CD14-positive monocyte (primary cell): ENCODE results near the gene ADTRP. TPM values are rescaled to one million over a fixed set of nuclear protein-coding genes. Genes with fewer than 3 reads are reported as not detected.
A peak's percentile ranks its signal among the peaks of the same experiment; 100 is the strongest.

Experiments used
- DNase-seq, 3 donors: peaks; one replicate each; pipeline ENCODE4 v3.0.0-alpha.2; 2011 to 2022
- H2AFZ ChIP-seq: 2 replicates; pipeline ENCODE4 v1.6.0; 2012; ENCODE audit warnings: mild to moderate bottlenecking, low read depth, low read length, inconsistent platforms; ENCODE audit not compliant: insufficient read depth, poor library complexity, severe bottlenecking
- H3K27ac ChIP-seq, 2 donors: 1 replicate in 1 of 2; 2 replicates in 1 of 2; pipeline ENCODE4 v1.5.1; 2012 to 2013; ENCODE audit warnings: low read length in 2 of 2, control low read depth in 1 of 2, inconsistent platforms in 1 of 2, low read depth in 1 of 2, mild to moderate bottlenecking in 1 of 2
- H3K27me3 ChIP-seq, 2 donors: one replicate each; pipeline versions ENCODE4 v1.6.0 to v1.6.1; 2011 to 2013; ENCODE audit warnings: low read length in 2 of 2; ENCODE audit not compliant: control insufficient read depth in 2 of 2, insufficient read depth in 2 of 2
- H3K36me3 ChIP-seq, 2 donors: replicated peaks in 1 of 2; 1 replicate in 1 of 2; 2 replicates in 1 of 2; pipeline versions ENCODE4 v1.5.1 to v1.6.1; 2012 to 2013; ENCODE audit warnings: low read length in 2 of 2, control low read depth in 1 of 2, inconsistent platforms in 1 of 2, mild to moderate bottlenecking in 1 of 2; ENCODE audit not compliant: insufficient read depth in 2 of 2, control insufficient read depth in 1 of 2
- H3K4me1 ChIP-seq, 2 donors: 1 replicate in 1 of 2; 2 replicates in 1 of 2; pipeline versions ENCODE4 v1.5.1 to v1.6.1; 2012 to 2013; ENCODE audit warnings: low read length in 2 of 2, control low read depth in 1 of 2, inconsistent platforms in 1 of 2, mild to moderate bottlenecking in 1 of 2, moderate library complexity in 1 of 2; ENCODE audit not compliant: insufficient read depth in 2 of 2, control insufficient read depth in 1 of 2
- H3K4me2 ChIP-seq: replicated peaks from 2 replicates; pipeline ENCODE3; 2012; ENCODE audit warnings: low read length, moderate library complexity, mild to moderate bottlenecking; ENCODE audit not compliant: poor library complexity, severe bottlenecking; ENCODE audit errors: extremely low read depth
- H3K4me3 ChIP-seq, 3 experiments: fragments of 200-600 bp in 1 of 3; sonication (generic) in 1 of 3; replicated peaks in 1 of 3; 1 replicate in 2 of 3; 2 replicates in 1 of 3; pipeline ENCODE4 v1.5.1; 2011 to 2013; ENCODE audit warnings: low read length in 3 of 3, mild to moderate bottlenecking in 3 of 3, control low read depth in 2 of 3, low read depth in 2 of 3, inconsistent platforms in 1 of 3, moderate library complexity in 1 of 3
- H3K79me2 ChIP-seq: 2 replicates; pipeline ENCODE4 v1.6.0; 2012; ENCODE audit warnings: mild to moderate bottlenecking, control low read depth, inconsistent platforms, low read length, moderate library complexity; ENCODE audit not compliant: insufficient read depth
- H3K9ac ChIP-seq: 2 replicates; pipeline ENCODE4 v1.6.0; 2017; ENCODE audit warnings: low read length, mild to moderate bottlenecking; ENCODE audit not compliant: insufficient read depth, poor library complexity, severe bottlenecking
- H3K9me3 ChIP-seq, 2 donors: replicated peaks in 1 of 2; 1 replicate in 1 of 2; 2 replicates in 1 of 2; pipeline versions ENCODE4 v1.5.1 to v1.6.1; 2012 to 2013; ENCODE audit warnings: low read length in 2 of 2, control low read depth in 1 of 2; ENCODE audit not compliant: control insufficient read depth in 1 of 2, insufficient read depth in 1 of 2
- H4K20me1 ChIP-seq: 2 replicates; pipeline ENCODE4 v1.6.0; 2012; ENCODE audit warnings: mild to moderate bottlenecking, low read length, control low read depth, moderate library complexity; ENCODE audit not compliant: insufficient read depth
- H3K27ac Mint-ChIP-seq, 7 donors: one replicate each; pipeline ENCODE4 v1.8.0; 2020; ENCODE audit warnings: mild to moderate bottlenecking in 7 of 7, mixed read lengths in 7 of 7, moderate library complexity in 6 of 7, inconsistent platforms in 2 of 7
- H3K27me3 Mint-ChIP-seq, 3 donors: one replicate each; pipeline ENCODE4 v1.8.0; 2021 to 2022; ENCODE audit warnings: low read depth in 3 of 3, mild to moderate bottlenecking in 3 of 3, mixed read lengths in 3 of 3, moderate library complexity in 3 of 3, inconsistent platforms in 1 of 3
- H3K36me3 Mint-ChIP-seq, 2 donors: one replicate each; pipeline ENCODE4 v1.8.0; 2020; ENCODE audit warnings: mixed read lengths in 2 of 2, inconsistent platforms in 1 of 2, mild to moderate bottlenecking in 1 of 2
- H3K4me1 Mint-ChIP-seq: one replicate; pipeline ENCODE4 v1.8.0; 2020; ENCODE audit warnings: mild to moderate bottlenecking, mixed read lengths
- H3K4me3 Mint-ChIP-seq, 2 donors: one replicate each; pipeline ENCODE4 v1.8.0; 2020; ENCODE audit warnings: mild to moderate bottlenecking in 2 of 2, mixed read lengths in 2 of 2, moderate library complexity in 1 of 2
- H3K9me3 Mint-ChIP-seq, 7 donors: one replicate each; pipeline ENCODE4 v1.8.0; 2020 to 2022; ENCODE audit warnings: mixed read lengths in 7 of 7, mild to moderate bottlenecking in 6 of 7, moderate library complexity in 6 of 7, inconsistent platforms in 2 of 7
- WGBS: methylation state at CpG from one replicate; pipeline ENCODE4 v1.1.5; 2013; ENCODE audit warnings: missing lambda C conversion rate; ENCODE audit not compliant: insufficient coverage; 5-methylcytosine and 5-hydroxymethylcytosine counted together
- intact Hi-C, 2 donors: fragments of 100-400 bp; cut with micrococcal nuclease; formaldehyde crosslinking; loops; one replicate each; pipeline versions ENCODE4 v1.15.0 to v1.15.1; 2023
- polyA plus RNA-seq, 3 donors: library from polyadenylated mRNA; depleted of rRNA in 1 of 3; unstranded in 2 of 3; stranded (reverse) in 1 of 3; fragments of 300-500 nt in 2 of 3; fragments of >200 nt in 1 of 3; fragmentation: Illumina TruSeq in 2 of 3; gene quantifications; 1 replicate in 2 of 3; 2 replicates in 1 of 3; pipeline ENCODE4 v1.2.3, GENCODE V29; 2012 to 2021
- TF ChIP-seq, protein P1 (sequence below): fragments of 200-600 bp; IDR thresholded peaks from one replicate; pipeline ENCODE4 v1.8.0; 2022; ENCODE audit warnings: antibody characterized with exemption, mild to moderate bottlenecking

The ADTRP gene
- polyA plus RNA-seq, 3 donors, result 0.04 to 0.20 TPM; not detected in 1

DNA sequence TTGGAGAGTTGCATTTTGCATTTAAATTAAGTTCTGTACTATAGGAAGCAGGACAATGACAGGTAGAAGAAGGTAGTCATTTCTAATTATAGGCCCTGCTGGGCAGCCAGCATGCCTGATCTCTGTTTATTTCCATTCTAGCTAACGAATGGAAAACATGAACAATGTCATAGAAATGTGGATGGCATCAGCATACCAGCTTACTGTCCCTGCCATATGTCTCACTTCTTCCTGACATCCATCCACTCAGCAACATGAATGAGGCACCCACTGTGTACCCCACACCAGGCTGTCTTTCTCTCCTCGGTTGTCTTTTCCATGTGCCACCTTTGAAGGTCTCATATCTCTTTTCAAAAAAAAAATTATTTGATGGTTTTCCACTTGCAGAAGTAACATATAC is 11.1 kb downstream of the ADTRP start:
- H3K4me3 ChIP-seq, result no peak overlapping the region
- H3K4me2 ChIP-seq, result no peak overlapping the region
- no peaks in the 10 kb centered on the region for H3K27me3 ChIP-seq
- Mint-ChIP-seq H3K27me3 (peaks cover 0 to 4% (median 2%) of the 10 kb centered on the region in 3 donors), H3K9me3 (peaks cover 0 to 2% (median 0%) of the 10 kb centered on the region in 7 donors), H3K4me3 (no peak overlapping the region), H3K27ac (no peak overlapping the region), H3K4me1 (peaks cover 32% of the 10 kb centered on the region), H3K36me3 (peaks cover 0 to 2% of the 10 kb centered on the region in 2 donors)
- H3K4me1 ChIP-seq, result peaks cover 27 to 29% of the 10 kb centered on the region in 2 donors
- DNase-seq, result no peak
- TF ChIP-seq, protein P1, sequence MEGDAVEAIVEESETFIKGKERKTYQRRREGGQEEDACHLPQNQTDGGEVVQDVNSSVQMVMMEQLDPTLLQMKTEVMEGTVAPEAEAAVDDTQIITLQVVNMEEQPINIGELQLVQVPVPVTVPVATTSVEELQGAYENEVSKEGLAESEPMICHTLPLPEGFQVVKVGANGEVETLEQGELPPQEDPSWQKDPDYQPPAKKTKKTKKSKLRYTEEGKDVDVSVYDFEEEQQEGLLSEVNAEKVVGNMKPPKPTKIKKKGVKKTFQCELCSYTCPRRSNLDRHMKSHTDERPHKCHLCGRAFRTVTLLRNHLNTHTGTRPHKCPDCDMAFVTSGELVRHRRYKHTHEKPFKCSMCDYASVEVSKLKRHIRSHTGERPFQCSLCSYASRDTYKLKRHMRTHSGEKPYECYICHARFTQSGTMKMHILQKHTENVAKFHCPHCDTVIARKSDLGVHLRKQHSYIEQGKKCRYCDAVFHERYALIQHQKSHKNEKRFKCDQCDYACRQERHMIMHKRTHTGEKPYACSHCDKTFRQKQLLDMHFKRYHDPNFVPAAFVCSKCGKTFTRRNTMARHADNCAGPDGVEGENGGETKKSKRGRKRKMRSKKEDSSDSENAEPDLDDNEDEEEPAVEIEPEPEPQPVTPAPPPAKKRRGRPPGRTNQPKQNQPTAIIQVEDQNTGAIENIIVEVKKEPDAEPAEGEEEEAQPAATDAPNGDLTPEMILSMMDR, result no peak
- WGBS, result 88% methylated on average over 1 of the region's 2 CpGs
- no peaks in the 10 kb centered on the region for H4K20me1 ChIP-seq
- H3K79me2 ChIP-seq, result no peaks in the 10 kb centered on the region
- H3K27ac ChIP-seq, result no peak overlapping the region
- H3K9ac ChIP-seq, result no peak overlapping the region
- no peak overlapping the region for H2AFZ ChIP-seq
- H3K9me3 ChIP-seq, result no peaks in the 10 kb centered on the region
- intact Hi-C loops, result loop anchor here in 1 of 2 donors (10.0 kb wide), 1 partner anchor 53 kb away; no protein-coding TSS in a partner anchor
- H3K36me3 ChIP-seq, result no peaks in the 10 kb centered on the region

GRCh38 chr6:11766589-11767450 is 11.8 kb downstream of the ADTRP start:
- H3K79me2 ChIP-seq, result no peaks in the 10 kb centered on the region
- H3K27ac ChIP-seq, result no peak overlapping the region
- H2AFZ ChIP-seq, result no peak overlapping the region
- Mint-ChIP-seq H3K36me3 (peaks cover 0 to 2% of the 10 kb centered on the region in 2 donors), H3K27ac (no peak overlapping the region), H3K4me3 (no peak overlapping the region), H3K4me1 (peaks cover 27% of the 10 kb centered on the region), H3K27me3 (peaks cover 0 to 4% (median 2%) of the 10 kb centered on the region in 3 donors), H3K9me3 (peaks cover 0 to 2% (median 0%) of the 10 kb centered on the region in 7 donors)
- H3K4me2 ChIP-seq, result no peak overlapping the region
- WGBS, result 100% methylated on average over 2 of the region's 8 CpGs
- no peak overlapping the region for H3K4me3 ChIP-seq
- peak in 1 of 3 donors; percentile 35 for DNase-seq
- TF ChIP-seq, protein P1, result no peak
- no peaks in the 10 kb centered on the region for H3K27me3 ChIP-seq
- no peaks in the 10 kb centered on the region for H3K36me3 ChIP-seq
- H3K9ac ChIP-seq, result no peak overlapping the region
- peaks cover 21 to 24% of the 10 kb centered on the region in 2 donors for H3K4me1 ChIP-seq
- H4K20me1 ChIP-seq, result no peaks in the 10 kb centered on the region
- intact Hi-C loops, result loop anchor here in 1 of 2 donors (10.0 kb wide), 1 partner anchor 52 kb away; no protein-coding TSS in a partner anchor
- H3K9me3 ChIP-seq, result no peaks in the 10 kb centered on the region
